HCT116 (cell line): ENCODE measurements around the gene TP63. TPM values are rescaled to one million over a fixed set of nuclear protein-coding genes. Genes with fewer than 3 reads are reported as not detected.

Experiments used
- ATAC-seq: fragments of 200-7000 bp; cut with Tn5 transposase; 2 replicates; pipeline ENCODE4 v1.9.1; 2020; ENCODE audit warnings: mild to moderate bottlenecking, moderate library complexity
- BruUV-seq: library from RNA; stranded (reverse); fragments of 400-500 nt; replicated peaks from 2 replicates; lab custom pipeline; 2021; lab: Mats Ljungman, UMichigan
- CTCF ChIA-PET: fragments of 300-600 bp; sonication (Branson Sonifier 250); formaldehyde crosslinking; loops from one replicate; lab custom pipeline; 2021; ENCODE audit warnings: antibody characterized with exemption; lab: Charles Lee
- POLR2A ChIA-PET: fragments of 300-600, 350-600 bp; sonication (Branson Sonifier 250); formaldehyde crosslinking; loops from one replicate; lab custom pipeline; 2021; ENCODE audit warnings: antibody characterized with exemption; lab: Charles Lee
- RAD21 ChIA-PET, 2 experiments: fragments of 300-600 bp; sonication (Branson Sonifier 250); formaldehyde crosslinking; loops; one replicate each; lab custom pipeline; 2023; ENCODE audit warnings: low total read pairs in 2 of 2; ENCODE audit not compliant: uncharacterized antibody in 2 of 2, unreplicated experiment in 2 of 2, low non-redundant PET in 1 of 2; lab: Charles Lee
- DNase-seq: peaks from one replicate; pipeline ENCODE4 v3.0.0-alpha.2; 2010; ENCODE audit warnings: low read depth, low spot score
- H2AFZ ChIP-seq: fragments of 200-600 bp; shearing (Covaris generic), sonication (generic); 2 replicates; pipeline ENCODE4 v1.6.1; 2017; ENCODE audit warnings: low read depth, mixed run types, mixed read lengths, antibody characterized with exemption, low read length; ENCODE audit not compliant: poor library complexity, severe bottlenecking
- H3K27ac ChIP-seq: 2 replicates; pipeline ENCODE4 v1.5.1; 2012; ENCODE audit warnings: low read depth, low read length
- H3K27me3 ChIP-seq: fragments of 200-600 bp; sonication (generic); 2 replicates; pipeline ENCODE4 v1.6.1; 2016; ENCODE audit warnings: mixed run types, low read length, mixed read lengths; ENCODE audit not compliant: insufficient read depth
- H3K36me3 ChIP-seq, 2 experiments: fragments of 200-500 bp in 1 of 2; fragments of 200-600 bp in 1 of 2; sonication (Bioruptor generic) in 1 of 2; sonication (generic) in 1 of 2; 2 replicates each; pipeline versions ENCODE4 v1.5.1 to v1.6.1; 2014 to 2016; ENCODE audit warnings: low read length in 2 of 2, inconsistent platforms in 1 of 2, mixed read lengths in 1 of 2, mixed run types in 1 of 2; ENCODE audit not compliant: insufficient read depth in 2 of 2, control insufficient read depth in 1 of 2
- H3K4me1 ChIP-seq, 2 experiments: fragments of 200-600 bp in 1 of 2; sonication (generic) in 1 of 2; 2 replicates each; pipeline versions ENCODE4 v1.5.1 to v1.6.1; 2012 to 2017; ENCODE audit warnings: low read length in 2 of 2, inconsistent platforms in 1 of 2, mild to moderate bottlenecking in 1 of 2, mixed read lengths in 1 of 2, mixed run types in 1 of 2, moderate library complexity in 1 of 2; ENCODE audit not compliant: insufficient read depth in 2 of 2, control insufficient read depth in 1 of 2
- H3K4me2 ChIP-seq: fragments of 200-600 bp; sonication (generic); 2 replicates; pipeline ENCODE4 v1.6.1; 2017; ENCODE audit warnings: mixed run types, low read length, mixed read lengths
- H3K4me3 ChIP-seq, 2 experiments: fragments of 200-600 bp in 1 of 2; sonication (generic) in 1 of 2; replicated peaks in 1 of 2; 2 replicates each; pipeline ENCODE4 v1.5.1; 2011 to 2016; ENCODE audit warnings: low read length in 2 of 2, control low read depth in 1 of 2, low read depth in 1 of 2, mild to moderate bottlenecking in 1 of 2, mixed read lengths in 1 of 2, mixed run types in 1 of 2
- H3K79me2 ChIP-seq: fragments of 200-600 bp; sonication (generic); 2 replicates; pipeline ENCODE4 v1.6.1; 2017; ENCODE audit warnings: mild to moderate bottlenecking, mixed run types, low read length, moderate library complexity, mixed read lengths; ENCODE audit not compliant: insufficient read depth
- H3K9ac ChIP-seq: fragments of 200-600 bp; sonication (generic); 2 replicates; pipeline ENCODE4 v1.6.1; 2016; ENCODE audit warnings: low read length, mixed read lengths
- H3K9me2 ChIP-seq: fragments of 200-600 bp; sonication (generic), shearing (Covaris generic); 2 replicates; pipeline ENCODE4 v1.6.1; 2017; ENCODE audit warnings: mixed run types, mild to moderate bottlenecking, moderate library complexity; ENCODE audit not compliant: insufficient read depth
- H3K9me3 ChIP-seq, 2 experiments: fragments of 200-500 bp in 1 of 2; fragments of 200-600 bp in 1 of 2; sonication (Bioruptor generic) in 1 of 2; sonication (generic) in 1 of 2; 2 replicates each; pipeline ENCODE4 v1.6.1; 2014 to 2017; ENCODE audit warnings: low read length in 2 of 2, mixed read lengths in 2 of 2, inconsistent platforms in 1 of 2, low read depth in 1 of 2, mild to moderate bottlenecking in 1 of 2, mixed run types in 1 of 2, moderate library complexity in 1 of 2; ENCODE audit not compliant: control insufficient read depth in 1 of 2, insufficient read depth in 1 of 2
- H4K20me1 ChIP-seq: fragments of 200-600 bp; sonication (generic), shearing (Covaris generic); 2 replicates; pipeline ENCODE4 v1.6.1; 2017; ENCODE audit warnings: mixed run types, mild to moderate bottlenecking, moderate library complexity; ENCODE audit not compliant: insufficient read depth
- CEBPB ChIP-seq: IDR thresholded peaks from 2 replicates; pipeline ENCODE4 v1.6.1; 2012; ENCODE audit warnings: low read depth
- EZH2phosphoT487 ChIP-seq: fragments of 200-600 bp; IDR thresholded peaks from 2 replicates; pipeline ENCODE4 v1.6.1; 2018; ENCODE audit warnings: antibody characterized with exemption, borderline replicate concordance
- POLR2A ChIP-seq: IDR thresholded peaks from 2 replicates; pipeline ENCODE4 v1.7.0; 2011; ENCODE audit warnings: borderline replicate concordance; ENCODE audit not compliant: insufficient read depth, insufficient read length; ENCODE audit errors: extremely low read depth
- RAD21 ChIP-seq: IDR thresholded peaks from 2 replicates; pipeline ENCODE4 v1.6.1; 2012; ENCODE audit warnings: low read depth, mild to moderate bottlenecking
- intact Hi-C: fragments of 100-400 bp; cut with micrococcal nuclease; formaldehyde crosslinking; loops from 2 replicates; pipeline ENCODE4 v1.10.0; 2022
- total RNA-seq: library from RNA; stranded (reverse); gene quantifications from one replicate; pipeline ENCODE4 v1.2.1, GENCODE V29; 2021; ENCODE audit not compliant: unreplicated experiment
- TF ChIP-seq, protein P1 (sequence below), 3 experiments: fragments of 200-600 bp in 1 of 3; sonication (generic) in 1 of 3; IDR thresholded peaks in 2 of 3; conservative IDR thresholded peaks in 1 of 3; 2 replicates each; pipeline ENCODE4 v1.5.1; 2012 to 2017; ENCODE audit warnings: low read depth in 2 of 3, low read length in 2 of 3, antibody characterized with exemption in 1 of 3, borderline replicate concordance in 1 of 3, control low read depth in 1 of 3, mild to moderate bottlenecking in 1 of 3, mixed read lengths in 1 of 3, mixed run types in 1 of 3, moderate library complexity in 1 of 3; ENCODE audit not compliant: insufficient read depth in 1 of 3
- TF ChIP-seq, protein P2 (sequence below): IDR thresholded peaks from 2 replicates; pipeline ENCODE4 v1.6.1; 2012; ENCODE audit warnings: low read depth
- TF ChIP-seq, protein P3 (sequence below): IDR thresholded peaks from 2 replicates; pipeline ENCODE4 v1.6.1; 2012

The TP63 gene
- total RNA-seq, 1 experiment from 2014 or later, result not detected

DNA sequence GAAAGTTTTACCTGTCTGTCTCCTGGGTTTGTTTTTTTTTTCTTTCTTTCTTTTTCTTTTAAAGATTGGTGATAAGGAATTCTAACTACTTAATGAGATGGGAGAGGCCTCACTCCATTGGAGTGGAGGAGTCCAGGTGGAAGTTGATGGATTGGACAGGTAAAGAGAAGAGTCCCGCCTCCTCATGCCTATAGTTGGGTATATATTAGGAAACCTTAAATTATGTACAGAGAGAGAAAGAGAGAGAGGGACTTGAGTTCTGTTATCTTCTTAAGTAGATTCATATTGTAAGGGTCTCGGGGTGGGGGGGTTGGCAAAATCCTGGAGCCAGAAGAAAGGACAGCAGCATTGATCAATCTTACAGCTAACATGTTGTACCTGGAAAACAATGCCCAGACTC is 158.2 kb downstream of the TP63 start:
- BruUV-seq, result no TSS peak
- RAD21 ChIA-PET, result no interaction called here

DNA sequence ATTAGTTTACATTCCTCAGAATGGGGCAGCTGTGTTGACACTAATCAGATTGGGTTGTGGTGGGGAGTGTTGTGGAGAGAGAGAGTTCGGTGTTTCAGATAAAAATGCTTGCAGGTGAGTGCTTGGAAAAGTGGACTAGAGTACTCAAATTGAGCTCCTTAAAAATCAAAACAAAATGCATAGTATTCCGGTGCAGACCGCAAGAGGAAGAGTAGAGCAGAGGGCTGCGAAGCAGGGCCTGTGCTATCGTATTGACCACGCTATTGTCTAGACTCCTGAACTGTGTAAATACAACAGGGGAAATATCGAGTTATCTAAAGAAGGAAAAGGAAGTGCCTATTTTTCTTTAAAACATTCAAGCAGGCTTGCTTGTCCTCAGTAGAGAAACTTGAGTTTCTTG is 159.5 kb downstream of the TP63 start:
- Histone ChIP-seq H3K79me2 (no peaks in the 10 kb centered on the region), H3K27ac (no peak overlapping the region), H3K4me2 (no peak overlapping the region), H3K36me3 (no peaks in the 10 kb centered on the region), H3K9me2 (no peaks in the 10 kb centered on the region), H2AFZ (no peak overlapping the region), H4K20me1 (no peaks in the 10 kb centered on the region)
- CTCF ChIA-PET, result no interaction called here
- no peak for DNase-seq
- no TSS peak for BruUV-seq
- intact Hi-C loops, result no loop called here
- TF ChIP-seq, protein P1, sequence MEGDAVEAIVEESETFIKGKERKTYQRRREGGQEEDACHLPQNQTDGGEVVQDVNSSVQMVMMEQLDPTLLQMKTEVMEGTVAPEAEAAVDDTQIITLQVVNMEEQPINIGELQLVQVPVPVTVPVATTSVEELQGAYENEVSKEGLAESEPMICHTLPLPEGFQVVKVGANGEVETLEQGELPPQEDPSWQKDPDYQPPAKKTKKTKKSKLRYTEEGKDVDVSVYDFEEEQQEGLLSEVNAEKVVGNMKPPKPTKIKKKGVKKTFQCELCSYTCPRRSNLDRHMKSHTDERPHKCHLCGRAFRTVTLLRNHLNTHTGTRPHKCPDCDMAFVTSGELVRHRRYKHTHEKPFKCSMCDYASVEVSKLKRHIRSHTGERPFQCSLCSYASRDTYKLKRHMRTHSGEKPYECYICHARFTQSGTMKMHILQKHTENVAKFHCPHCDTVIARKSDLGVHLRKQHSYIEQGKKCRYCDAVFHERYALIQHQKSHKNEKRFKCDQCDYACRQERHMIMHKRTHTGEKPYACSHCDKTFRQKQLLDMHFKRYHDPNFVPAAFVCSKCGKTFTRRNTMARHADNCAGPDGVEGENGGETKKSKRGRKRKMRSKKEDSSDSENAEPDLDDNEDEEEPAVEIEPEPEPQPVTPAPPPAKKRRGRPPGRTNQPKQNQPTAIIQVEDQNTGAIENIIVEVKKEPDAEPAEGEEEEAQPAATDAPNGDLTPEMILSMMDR (IDR thresholded peaks at IDR 0.05 in 2 of 3, conservative IDR thresholded peaks at IDR 0.05 in 1 of 3; ENCODE audit: borderline replicate concordance in 1 of 3, insufficient read depth in 1 of 3, low read depth in 2 of 3, low read length in 2 of 3), result no peak
- TF ChIP-seq POLR2A (no peak), EZH2phosphoT487 (no peak), CEBPB (no peak)
- TF ChIP-seq, protein P2, sequence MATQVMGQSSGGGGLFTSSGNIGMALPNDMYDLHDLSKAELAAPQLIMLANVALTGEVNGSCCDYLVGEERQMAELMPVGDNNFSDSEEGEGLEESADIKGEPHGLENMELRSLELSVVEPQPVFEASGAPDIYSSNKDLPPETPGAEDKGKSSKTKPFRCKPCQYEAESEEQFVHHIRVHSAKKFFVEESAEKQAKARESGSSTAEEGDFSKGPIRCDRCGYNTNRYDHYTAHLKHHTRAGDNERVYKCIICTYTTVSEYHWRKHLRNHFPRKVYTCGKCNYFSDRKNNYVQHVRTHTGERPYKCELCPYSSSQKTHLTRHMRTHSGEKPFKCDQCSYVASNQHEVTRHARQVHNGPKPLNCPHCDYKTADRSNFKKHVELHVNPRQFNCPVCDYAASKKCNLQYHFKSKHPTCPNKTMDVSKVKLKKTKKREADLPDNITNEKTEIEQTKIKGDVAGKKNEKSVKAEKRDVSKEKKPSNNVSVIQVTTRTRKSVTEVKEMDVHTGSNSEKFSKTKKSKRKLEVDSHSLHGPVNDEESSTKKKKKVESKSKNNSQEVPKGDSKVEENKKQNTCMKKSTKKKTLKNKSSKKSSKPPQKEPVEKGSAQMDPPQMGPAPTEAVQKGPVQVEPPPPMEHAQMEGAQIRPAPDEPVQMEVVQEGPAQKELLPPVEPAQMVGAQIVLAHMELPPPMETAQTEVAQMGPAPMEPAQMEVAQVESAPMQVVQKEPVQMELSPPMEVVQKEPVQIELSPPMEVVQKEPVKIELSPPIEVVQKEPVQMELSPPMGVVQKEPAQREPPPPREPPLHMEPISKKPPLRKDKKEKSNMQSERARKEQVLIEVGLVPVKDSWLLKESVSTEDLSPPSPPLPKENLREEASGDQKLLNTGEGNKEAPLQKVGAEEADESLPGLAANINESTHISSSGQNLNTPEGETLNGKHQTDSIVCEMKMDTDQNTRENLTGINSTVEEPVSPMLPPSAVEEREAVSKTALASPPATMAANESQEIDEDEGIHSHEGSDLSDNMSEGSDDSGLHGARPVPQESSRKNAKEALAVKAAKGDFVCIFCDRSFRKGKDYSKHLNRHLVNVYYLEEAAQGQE, result no peak
- TF ChIP-seq, protein P3, sequence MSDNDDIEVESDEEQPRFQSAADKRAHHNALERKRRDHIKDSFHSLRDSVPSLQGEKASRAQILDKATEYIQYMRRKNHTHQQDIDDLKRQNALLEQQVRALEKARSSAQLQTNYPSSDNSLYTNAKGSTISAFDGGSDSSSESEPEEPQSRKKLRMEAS, result no peak
- TF ChIP-seq, all 23 proteins: peak for 0
- no peaks in the 10 kb centered on the region for H3K9me3 ChIP-seq
- ATAC-seq, result no peak
- H3K4me1 ChIP-seq, result peaks cover 0 to 7% of the 10 kb centered on the region in 2 experiments; a peak in 1 of 4 replicates
- ChIA-PET RAD21 (no interaction called here), POLR2A (no interaction called here)
- H3K9ac ChIP-seq, result no peak overlapping the region
- no peaks in the 10 kb centered on the region for H3K27me3 ChIP-seq
- H3K4me3 ChIP-seq, result no peak overlapping the region

More for the DNA sequence above, 158.2 kb downstream of the TP63 start:
- no peak for ATAC-seq
- no peaks in the 10 kb centered on the region for H3K36me3 ChIP-seq
- H3K79me2 ChIP-seq, result no peaks in the 10 kb centered on the region
- H3K9me3 ChIP-seq, result no peaks in the 10 kb centered on the region
- H3K9ac ChIP-seq, result no peak overlapping the region
- no peaks in the 10 kb centered on the region for H3K27me3 ChIP-seq
- H2AFZ ChIP-seq, result no peak overlapping the region
- no peak overlapping the region for H3K4me2 ChIP-seq
- no peak overlapping the region for H3K4me3 ChIP-seq
- H3K9me2 ChIP-seq, result no peaks in the 10 kb centered on the region
- no peak for TF ChIP-seq RAD21
- POLR2A ChIA-PET, result interaction anchor here (0.7 kb wide), 1 partner anchor 12 kb away, joined by 3 read pairs; no protein-coding TSS in a partner anchor
- CTCF ChIA-PET, result no interaction called here
- no peaks in the 10 kb centered on the region for H4K20me1 ChIP-seq
- no peak overlapping the region for H3K27ac ChIP-seq
- H3K4me1 ChIP-seq, result peaks cover 0 to 7% of the 10 kb centered on the region in 2 experiments; a peak in 1 of 4 replicates
- no peak for DNase-seq
- intact Hi-C loops, result no loop called here
